H1 (cell line): ENCODE data around the gene ADAMTS17. TPM values are rescaled to one million over a fixed set of nuclear protein-coding genes. Genes with fewer than 3 reads are reported as not detected.

Experiments used
- CTCF ChIA-PET: fragments of 300-600 bp; sonication (Branson Sonifier 250); formaldehyde crosslinking; loops from one replicate; lab custom pipeline; 2021; ENCODE audit not compliant: partially characterized antibody; lab: Charles Lee
- POLR2A ChIA-PET: fragments of 300-600 bp; sonication (Branson Sonifier 250); formaldehyde crosslinking; loops from one replicate; lab custom pipeline; 2021; ENCODE audit warnings: inconsistent platforms; ENCODE audit not compliant: partially characterized antibody; lab: Charles Lee
- DNase-seq, 2 experiments: peaks; one replicate each; pipeline versions ENCODE4 v3.0.0 to v3.0.0-alpha.2; 2010 to 2022; ENCODE audit warnings: low spot score in 2 of 2, low read depth in 1 of 2, mixed read lengths in 1 of 2
- FAIRE-seq: peaks from 2 replicates; lab custom pipeline; 2011; peaks lifted over from hg19 to GRCh38; lab: Jason Lieb, UNC
- H2AFZ ChIP-seq: 2 replicates; pipeline ENCODE4 v1.8.1; 2012; ENCODE audit warnings: low read length, inconsistent platforms
- H2AK5ac ChIP-seq: 2 replicates; pipeline ENCODE4 v1.6.1; 2013; ENCODE audit warnings: low read depth, low read length
- H2BK120ac ChIP-seq: replicated peaks from 2 replicates; pipeline ENCODE3; 2013; ENCODE audit warnings: low read depth, low read length, inconsistent platforms
- H2BK12ac ChIP-seq: 2 replicates; pipeline ENCODE4 v1.6.1; 2013; ENCODE audit warnings: low read depth, low read length
- H2BK15ac ChIP-seq: 2 replicates; pipeline ENCODE4 v1.6.1; 2013; ENCODE audit warnings: low read length
- H2BK20ac ChIP-seq: 2 replicates; pipeline ENCODE4 v1.6.1; 2013; ENCODE audit warnings: low read length
- H2BK5ac ChIP-seq: 2 replicates; pipeline ENCODE4 v1.6.1; 2013; ENCODE audit warnings: low read depth, low read length
- H3K14ac ChIP-seq: 2 replicates; pipeline ENCODE4 v1.6.1; 2013; ENCODE audit warnings: inconsistent platforms; ENCODE audit not compliant: insufficient read length
- H3K18ac ChIP-seq: 2 replicates; pipeline ENCODE4 v1.6.1; 2013; ENCODE audit warnings: low read length; ENCODE audit errors: extremely low read depth
- H3K23ac ChIP-seq: 2 replicates; pipeline ENCODE4 v1.6.1; 2013; ENCODE audit warnings: inconsistent platforms; ENCODE audit not compliant: insufficient read length
- H3K23me2 ChIP-seq: 2 replicates; pipeline ENCODE4 v1.6.1; 2013; ENCODE audit warnings: low read depth, low read length
- H3K27ac ChIP-seq: 2 replicates; pipeline ENCODE4 v1.6.1; 2011; ENCODE audit warnings: low read depth, low read length, inconsistent platforms
- H3K27me3 ChIP-seq, 4 experiments: replicated peaks in 1 of 4; 1 replicate in 1 of 4; 2 replicates in 3 of 4; pipeline versions ENCODE4 v1.6.1 to v1.8.1; 2011 to 2013; ENCODE audit warnings: low read length in 3 of 4, mild to moderate bottlenecking in 3 of 4, inconsistent platforms in 2 of 4, mixed read lengths in 2 of 4, moderate library complexity in 1 of 4; ENCODE audit not compliant: control insufficient read depth in 3 of 4, insufficient read depth in 3 of 4; ENCODE audit errors: extremely low read depth in 1 of 4
- H3K36me3 ChIP-seq, 4 experiments: 2 replicates each; pipeline versions ENCODE4 v1.6.1 to v1.8.1; 2011 to 2013; ENCODE audit warnings: mild to moderate bottlenecking in 4 of 4, low read length in 3 of 4, moderate library complexity in 2 of 4, control low read depth in 1 of 4, inconsistent platforms in 1 of 4; ENCODE audit not compliant: insufficient read depth in 4 of 4, control insufficient read depth in 2 of 4
- H3K4ac ChIP-seq: replicated peaks from 2 replicates; pipeline ENCODE3; 2013; ENCODE audit warnings: low read length, low read depth, mixed read lengths, inconsistent platforms; ENCODE audit not compliant: insufficient read length
- H3K4me1 ChIP-seq, 4 experiments: replicated peaks in 1 of 4; 1 replicate in 1 of 4; 2 replicates in 3 of 4; pipeline versions ENCODE4 v1.6.1 to v1.8.1; 2011 to 2013; ENCODE audit warnings: low read length in 3 of 4, inconsistent platforms in 2 of 4, mixed read lengths in 1 of 4; ENCODE audit not compliant: insufficient read depth in 4 of 4, control insufficient read depth in 3 of 4
- H3K4me2 ChIP-seq, 2 experiments: 2 replicates each; pipeline versions ENCODE4 v1.6.1 to v1.8.1; 2011 to 2013; ENCODE audit warnings: low read depth in 2 of 2, low read length in 2 of 2, control low read depth in 1 of 2, inconsistent platforms in 1 of 2, mild to moderate bottlenecking in 1 of 2; ENCODE audit not compliant: insufficient read depth in 1 of 2
- H3K4me3 ChIP-seq, 4 experiments: fragments of 200-600, 300-600 bp in 1 of 4; sonication (generic), shearing (Covaris generic), sonication (Bioruptor Twin) in 1 of 4; 2 replicates each; pipeline versions ENCODE4 v1.5.1 to v1.8.1; 2011 to 2016; ENCODE audit warnings: low read length in 4 of 4, low read depth in 3 of 4, control low read depth in 2 of 4, inconsistent platforms in 2 of 4, mild to moderate bottlenecking in 2 of 4, mixed read lengths in 1 of 4, moderate library complexity in 1 of 4; ENCODE audit not compliant: insufficient read depth in 2 of 4; ENCODE audit errors: extremely low read depth in 1 of 4
- H3K56ac ChIP-seq: replicated peaks from 2 replicates; pipeline ENCODE3; 2013; ENCODE audit warnings: low read depth, mild to moderate bottlenecking, mixed read lengths, low read length, inconsistent platforms; ENCODE audit not compliant: insufficient read length
- H3K79me1 ChIP-seq: 2 replicates; pipeline ENCODE4 v1.6.1; 2013; ENCODE audit warnings: low read depth, low read length, control low read depth
- H3K79me2 ChIP-seq, 2 experiments: 2 replicates each; pipeline versions ENCODE4 v1.6.1 to v1.8.1; 2012 to 2013; ENCODE audit warnings: low read length in 2 of 2, mild to moderate bottlenecking in 2 of 2, inconsistent platforms in 1 of 2; ENCODE audit not compliant: insufficient read depth in 2 of 2, control insufficient read depth in 1 of 2
- H3K9ac ChIP-seq, 4 experiments: replicated peaks in 1 of 4; 1 replicate in 1 of 4; 2 replicates in 3 of 4; pipeline versions ENCODE4 v1.6.1 to v1.8.1; 2011 to 2013; ENCODE audit warnings: low read depth in 3 of 4, low read length in 3 of 4, control low read depth in 2 of 4, mild to moderate bottlenecking in 2 of 4, moderate library complexity in 2 of 4, inconsistent platforms in 1 of 4; ENCODE audit errors: extremely low read depth in 1 of 4
- H3K9me3 ChIP-seq, 2 experiments: 2 replicates each; pipeline versions ENCODE4 v1.6.1 to v1.8.1; 2012 to 2013; ENCODE audit warnings: mild to moderate bottlenecking in 2 of 2, moderate library complexity in 2 of 2, control low read depth in 1 of 2, inconsistent platforms in 1 of 2, low read depth in 1 of 2, low read length in 1 of 2, mixed read lengths in 1 of 2; ENCODE audit not compliant: insufficient read depth in 2 of 2
- H4K20me1 ChIP-seq, 2 experiments: replicated peaks in 1 of 2; 2 replicates each; pipeline versions ENCODE3 to v1.8.1; 2011 to 2013; ENCODE audit warnings: inconsistent platforms in 2 of 2, low read length in 2 of 2, mild to moderate bottlenecking in 1 of 2; ENCODE audit not compliant: insufficient read depth in 2 of 2, control insufficient read depth in 1 of 2
- H4K5ac ChIP-seq: 2 replicates; pipeline ENCODE4 v1.6.1; 2013; ENCODE audit warnings: low read length, low read depth, mixed read lengths, inconsistent platforms; ENCODE audit not compliant: insufficient read length
- H4K8ac ChIP-seq: 2 replicates; pipeline ENCODE4 v1.8.0; 2013; ENCODE audit warnings: mild to moderate bottlenecking, moderate library complexity, low read length, inconsistent platforms; ENCODE audit not compliant: insufficient read depth; ENCODE audit errors: extremely low read depth
- H4K91ac ChIP-seq: replicated peaks from 2 replicates; pipeline ENCODE3; 2013; ENCODE audit warnings: low read length, mixed read lengths, inconsistent platforms; ENCODE audit not compliant: insufficient read length
- CBX8 ChIP-seq: fragments of 300-800, 300-1000 bp; sonication (generic); IDR thresholded peaks from 2 replicates; pipeline ENCODE4 v1.7.1; 2016; ENCODE audit warnings: low read depth, low read length, borderline replicate concordance
- CREB1 ChIP-seq: IDR thresholded peaks from 2 replicates; pipeline ENCODE4 v1.6.1; 2012; ENCODE audit warnings: inconsistent platforms
- NANOG ChIP-seq: IDR thresholded peaks from 2 replicates; pipeline ENCODE4 v1.6.1; 2011; ENCODE audit warnings: low read length, low read depth, mild to moderate bottlenecking, inconsistent platforms; ENCODE audit not compliant: insufficient read depth, poor library complexity, severe bottlenecking
- WGBS, 2 experiments: shearing (Covaris generic) in 1 of 2; methylation state at CpG; one replicate each; pipeline versions ENCODE4 v1.1.6 to v1.1.7; 2013 to 2015; ENCODE audit warnings: low lambda C conversion rate in 2 of 2, mixed read lengths in 2 of 2, inconsistent platforms in 1 of 2, low coverage in 1 of 2, missing lambda C conversion rate in 1 of 2; ENCODE audit not compliant: insufficient replicate concordance in 2 of 2, insufficient coverage in 1 of 2, insufficient read length in 1 of 2; ENCODE audit errors: extremely low coverage in 1 of 2, missing lambda C conversion rate in 1 of 2; 5-methylcytosine and 5-hydroxymethylcytosine counted together
- polyA plus RNA-seq, 7 experiments: library from polyadenylated mRNA; depleted of rRNA in 3 of 7; stranded (reverse) in 5 of 7; unstranded in 2 of 7; fragments of >200 nt in 5 of 7; fragments of 200-250 nt in 2 of 7; gene quantifications; 1 replicate in 5 of 7; 2 replicates in 1 of 7; 4 replicates in 1 of 7; pipeline versions ENCODE4 v1.2.1 to v1.2.3, GENCODE V29; 2011 to 2013; ENCODE audit warnings: missing spikeins in 2 of 7, mixed read lengths in 2 of 7
- total RNA-seq: library from RNA; stranded (reverse); fragmentation: NEBNext Ultra II Directional; extraction: Animal tissue kit (Norgen Biotek cat#: 25700); gene quantifications from 2 replicates; pipeline ENCODE4 v1.2.1, GENCODE V29; 2021

Gene ADAMTS17
- total and polyA plus RNA-seq, 2 of the 8 experiments (the other 6 are each of a cell fraction or from before 2014, with no cell fraction given) = 0.51 to 1.7 TPM

GRCh38 chr15:99982662-99983061, 359.1 kb downstream of the ADAMTS17 start:
- no peaks in the 10 kb centered on the region for H4K20me1 ChIP-seq
- H3K36me3 ChIP-seq = no peaks in the 10 kb centered on the region
- H3K23me2 ChIP-seq = peaks cover 2% of the 10 kb centered on the region; the same call in 1 of the 2 replicates
- H4K8ac ChIP-seq = no peak overlapping the region
- peak overlapping the region; percentile 96; the same call in 1 of the 2 replicates for H2BK5ac ChIP-seq
- ChIA-PET POLR2A (interaction anchor here (1.4 to 2.9 kb wide), 2 partner anchors 11 to 12 kb away, joined by 4 to 18 read pairs; no protein-coding TSS in a partner anchor), CTCF (interaction anchor here (1.0 to 5.1 kb wide), 15 partner anchors 8 to 366 kb away, joined by 3 to 42 read pairs (median 5); no protein-coding TSS in a partner anchor)
- no peak overlapping the region for H2AFZ ChIP-seq
- H3K27ac ChIP-seq = peak overlapping the region; percentile 13; the same call in 1 of the 2 replicates
- H4K5ac ChIP-seq = no peak overlapping the region
- no peak overlapping the region for H2BK15ac ChIP-seq
- peaks cover 15 to 36% (median 24%) of the 10 kb centered on the region in 4 experiments for H3K4me1 ChIP-seq
- H3K4me3 ChIP-seq = peak overlapping the region in 3 of 4 experiments; percentile 9 to 40 (median 14); a peak in 1 of 8 replicates
- WGBS, 2 experiments = 17% methylated on average over 4 of the region's 4 CpGs; no CpG with 5 or more reads in 1 of the 2 experiments
- H4K91ac ChIP-seq = peak overlapping the region; percentile 70
- no peak for DNase-seq
- peak overlapping the region; percentile 58 to 72; a peak in 3 of 4 replicates for H3K4me2 ChIP-seq
- H3K14ac ChIP-seq = no peak overlapping the region
- H3K79me1 ChIP-seq = no peaks in the 10 kb centered on the region
- H3K79me2 ChIP-seq = no peaks in the 10 kb centered on the region
- no peaks in the 10 kb centered on the region for H3K27me3 ChIP-seq
- no peak overlapping the region for H3K4ac ChIP-seq
- no peak overlapping the region for H2BK120ac ChIP-seq
- H3K9me3 ChIP-seq = 0 out of 4 replicates have a peak, but pooled peaks cover 0 to under 1% of the 10 kb centered on the region in 2 experiments
- no peak overlapping the region for H2BK20ac ChIP-seq
- H3K9ac ChIP-seq = 0 out of 7 replicates have a peak overlapping the region, but pooled peaks of 1 of the 4 experiments have one; percentile 1
- H2BK12ac ChIP-seq = peak overlapping the region; percentile 91
- H3K23ac ChIP-seq = no peak overlapping the region
- H2AK5ac ChIP-seq = no peak overlapping the region
- TF ChIP-seq CREB1 = no peak
- TF ChIP-seq NANOG = no peak
- no peak for TF ChIP-seq CBX8
- TF ChIP-seq, all 59 proteins: peak for 0
- no peak for FAIRE-seq
- Histone ChIP-seq H3K18ac (peak overlapping the region; percentile 76), H3K56ac (no peak overlapping the region)
